K562 (cell line): ENCODE results near the gene RSAD1. TPM values are rescaled to one million over a fixed set of nuclear protein-coding genes. Genes with fewer than 3 reads are reported as not detected.

Experiments used
- ATAC-seq: fragments of 200-7000 bp; cut with Tn5 transposase; 3 replicates; pipeline ENCODE4 v1.9.1; 2020; ENCODE audit warnings: moderate library complexity
- BruUV-seq: library from RNA; stranded (reverse); fragments of 400-500 nt; replicated peaks from 2 replicates; lab custom pipeline; 2021; lab: Mats Ljungman, UMichigan
- CTCF ChIA-PET: fragments of 300-600 bp; formaldehyde crosslinking; extraction: SDS; loops from one replicate; lab custom pipeline; 2021; ENCODE audit warnings: low intra/inter-chr PET ratio; lab: Yijun Ruan, JAX
- POLR2A ChIA-PET: fragments of 300-600, 350-650 bp; sonication (Branson Sonifier 250); formaldehyde crosslinking; extraction: SDS; loops from one replicate; lab custom pipeline; 2021; ENCODE audit warnings: antibody characterized with exemption, inconsistent platforms; lab: Yijun Ruan, JAX
- DNase-seq, 4 experiments: peaks; one replicate each; pipeline versions ENCODE4 v3.0.0 to v3.0.0-alpha.2; 2011 to 2018; ENCODE audit warnings: low spot score in 3 of 4, mixed read lengths in 3 of 4; ENCODE audit errors: extremely low read depth in 1 of 4
- FAIRE-seq: peaks from 2 replicates; lab custom pipeline; 2011; peaks lifted over from hg19 to GRCh38; lab: Jason Lieb, UNC
- H2AFZ ChIP-seq: 2 replicates; pipeline ENCODE4 v1.6.0; 2011; ENCODE audit warnings: low read depth, low read length, control low read depth, inconsistent platforms
- H3K27ac ChIP-seq: fragments of 200-600 bp; 3 replicates; pipeline ENCODE4 v1.8.0; 2011; ENCODE audit warnings: low read depth, mild to moderate bottlenecking, control low read depth, inconsistent platforms, low read length, moderate library complexity, mixed read lengths; ENCODE audit errors: extremely low read depth
- H3K27me3 ChIP-seq, 2 experiments: fragments of 300-600 bp in 1 of 2; 2 replicates in 1 of 2; 3 replicates in 1 of 2; pipeline versions ENCODE4 v1.6.0 to v1.8.0; 2011; ENCODE audit warnings: inconsistent platforms in 2 of 2, low read length in 2 of 2, mild to moderate bottlenecking in 1 of 2, mixed read lengths in 1 of 2, moderate library complexity in 1 of 2; ENCODE audit not compliant: control insufficient read depth in 2 of 2, insufficient read depth in 2 of 2
- H3K36me3 ChIP-seq: fragments of 300-600 bp; 3 replicates; pipeline ENCODE4 v1.8.0; 2011; ENCODE audit warnings: mild to moderate bottlenecking, low read length, inconsistent platforms; ENCODE audit not compliant: control insufficient read depth, insufficient read depth
- H3K4me1 ChIP-seq, 2 experiments: fragments of 200-600 bp in 1 of 2; replicated peaks in 1 of 2; 2 replicates in 1 of 2; 3 replicates in 1 of 2; pipeline versions ENCODE4 v1.5.1 to v1.8.0; 2011; ENCODE audit warnings: inconsistent platforms in 2 of 2, low read length in 2 of 2, mild to moderate bottlenecking in 1 of 2, mixed read lengths in 1 of 2, moderate library complexity in 1 of 2; ENCODE audit not compliant: control insufficient read depth in 2 of 2, insufficient read depth in 2 of 2
- H3K4me2 ChIP-seq: 2 replicates; pipeline ENCODE4 v1.6.1; 2011; ENCODE audit warnings: low read length, control low read depth, inconsistent platforms, mixed read lengths; ENCODE audit not compliant: insufficient read depth
- H3K4me3 ChIP-seq: fragments of 200-600 bp; sonication (generic), shearing (Covaris generic); 2 replicates; pipeline ENCODE4 v1.5.1; 2016; ENCODE audit warnings: control low read depth, inconsistent platforms
- H3K79me2 ChIP-seq: fragments of 200-600 bp; 3 replicates; pipeline ENCODE4 v1.8.0; 2011; ENCODE audit warnings: low read length, inconsistent platforms; ENCODE audit not compliant: control insufficient read depth, insufficient read depth
- H3K9ac ChIP-seq, 2 experiments: 2 replicates each; pipeline versions ENCODE4 v1.6.0 to v1.6.1; 2011; ENCODE audit warnings: low read depth in 2 of 2, low read length in 2 of 2, control low read depth in 1 of 2, inconsistent platforms in 1 of 2, mild to moderate bottlenecking in 1 of 2, mixed read lengths in 1 of 2; ENCODE audit not compliant: insufficient read depth in 1 of 2
- H3K9me1 ChIP-seq: one replicate; pipeline ENCODE4 v1.6.0; 2011; ENCODE audit warnings: inconsistent platforms, mild to moderate bottlenecking, low read length, moderate library complexity; ENCODE audit not compliant: control insufficient read depth, insufficient read depth
- H3K9me3 ChIP-seq: replicated peaks from 2 replicates; pipeline ENCODE4 v1.5.1; 2011; ENCODE audit warnings: low read depth, low read length, inconsistent platforms; ENCODE audit not compliant: control insufficient read depth, insufficient read depth
- H4K20me1 ChIP-seq: replicated peaks from 2 replicates; pipeline ENCODE4 v1.6.1; 2011; ENCODE audit warnings: low read length, inconsistent platforms, mixed read lengths; ENCODE audit not compliant: control insufficient read depth, insufficient read depth
- BRF2 ChIP-seq: IDR thresholded peaks from 3 replicates; pipeline ENCODE4 v1.6.1; 2011; ENCODE audit warnings: borderline replicate concordance, mild to moderate bottlenecking; ENCODE audit not compliant: insufficient read length, insufficient read depth
- EGR1 ChIP-seq: fragments of 450-650 bp; conservative IDR thresholded peaks from 2 replicates; pipeline ENCODE4 v1.6.1; 2017; ENCODE audit warnings: mild to moderate bottlenecking
- HLTF ChIP-seq: fragments of 450-650 bp; IDR thresholded peaks from 2 replicates; pipeline ENCODE4 v1.6.1; 2016
- POLR3A ChIP-seq: IDR thresholded peaks from 2 replicates; pipeline ENCODE4 v1.6.1; 2011; ENCODE audit warnings: borderline replicate concordance, mild to moderate bottlenecking, moderate library complexity; ENCODE audit not compliant: insufficient read length, insufficient read depth; ENCODE audit errors: extremely low read depth
- PRPF4 ChIP-seq: fragments of 200-400 bp; formaldehyde crosslinking; IDR thresholded peaks from one replicate; pipeline ENCODE4 v1.6.1; 2017; ENCODE audit warnings: low read length, low read depth, mild to moderate bottlenecking; ENCODE audit not compliant: insufficient read depth, poor library complexity, severe bottlenecking
- WGBS: fragments of 100-300 bp; shearing (Covaris generic); methylation state at CpG from one replicate; pipeline ENCODE4 v1.1.6; 2016; ENCODE audit warnings: low coverage, mixed read lengths; ENCODE audit not compliant: insufficient coverage; ENCODE audit errors: missing lambda C conversion rate; 5-methylcytosine and 5-hydroxymethylcytosine counted together
- in situ Hi-C: fragments of 300-500 bp; cut with MboI; formaldehyde crosslinking; loops from 4 replicates; pipeline ENCODE4 v1.15.0; 2018; ENCODE audit warnings: inconsistent platforms, mixed read lengths
- intact Hi-C: fragments of 100-400 bp; cut with micrococcal nuclease; formaldehyde crosslinking; loops from 2 replicates; pipeline ENCODE4 v1.14.2; 2022
- polyA plus RNA-seq, 8 experiments: library from polyadenylated mRNA; depleted of rRNA in 4 of 8; stranded (reverse) in 5 of 8; unstranded in 3 of 8; fragments of >200 nt; fragmentation: Nextera tagmentation in 2 of 8; fragmentation: Illumina TruSeq in 1 of 8; extraction: Ambion mirVana in 2 of 8; extraction: Trizol in 1 of 8; gene quantifications; 2 replicates each; pipeline versions ENCODE4 v1.2.1 to v1.2.3, GENCODE V29; 2011 to 2014; ENCODE audit warnings: inconsistent platforms in 1 of 8, missing spikeins in 1 of 8
- total RNA-seq, 7 experiments: library from RNA; depleted of rRNA in 6 of 7; stranded (reverse); fragments of >200 nt in 6 of 7; fragmentation: Illumina TruSeq in 2 of 7; extraction: Trizol in 2 of 7; gene quantifications; 2 replicates each; pipeline versions ENCODE4 v1.2.1 to v1.2.3, GENCODE V29; 2011 to 2021; ENCODE audit warnings: low replicate concordance in 1 of 7
- TF ChIP-seq, protein P1 (sequence below): sonication (generic); formaldehyde crosslinking; IDR thresholded peaks from 2 replicates; pipeline ENCODE4 v1.8.0; 2022; ENCODE audit warnings: mild to moderate bottlenecking, missing genetic modification reagents
- TF ChIP-seq, protein P2 (sequence below): fragments of 250-450 bp; sonication (Bioruptor Pico); IDR thresholded peaks from 2 replicates; pipeline ENCODE4 v1.8.0; 2022; ENCODE audit warnings: moderate library complexity, mild to moderate bottlenecking, inconsistent platforms

The RSAD1 gene
- total and polyA plus RNA-seq, 9 of the 15 experiments (the other 6 are each of a cell fraction or from before 2014, with no cell fraction given) = 4.5 to 42.5 (median 26.8) TPM

GRCh38 chr17:50514936-50515702, 36.5 kb downstream of the RSAD1 start:
- Histone ChIP-seq H3K27me3 (peaks cover 14 to 29% of the 10 kb centered on the region in 2 experiments; a peak in 3 of 5 replicates), H3K9me3 (no peaks in the 10 kb centered on the region), H3K79me2 (no peaks in the 10 kb centered on the region), H3K36me3 (no peaks in the 10 kb centered on the region), H3K4me1 (no peaks in the 10 kb centered on the region), H3K27ac (no peak overlapping the region), H3K9ac (no peak overlapping the region), H3K4me2 (no peak overlapping the region), H4K20me1 (no peaks in the 10 kb centered on the region), H3K4me3 (no peak overlapping the region), H3K9me1 (no peaks in the 10 kb centered on the region), H2AFZ (no peak overlapping the region)
- ChIA-PET CTCF (no interaction called here), POLR2A (no interaction called here)
- ATAC-seq (no peak), FAIRE-seq (no peak), DNase-seq (no peak)
- no TSS peak for BruUV-seq
- intact Hi-C loops (no loop called here), in situ Hi-C loops (no loop called here)
- TF ChIP-seq, protein P1, sequence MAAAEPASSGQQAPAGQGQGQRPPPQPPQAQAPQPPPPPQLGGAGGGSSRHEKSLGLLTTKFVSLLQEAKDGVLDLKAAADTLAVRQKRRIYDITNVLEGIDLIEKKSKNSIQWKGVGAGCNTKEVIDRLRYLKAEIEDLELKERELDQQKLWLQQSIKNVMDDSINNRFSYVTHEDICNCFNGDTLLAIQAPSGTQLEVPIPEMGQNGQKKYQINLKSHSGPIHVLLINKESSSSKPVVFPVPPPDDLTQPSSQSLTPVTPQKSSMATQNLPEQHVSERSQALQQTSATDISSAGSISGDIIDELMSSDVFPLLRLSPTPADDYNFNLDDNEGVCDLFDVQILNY (CRISPR knock-in tag) = no peak
- no peak for TF ChIP-seq HLTF
- TF ChIP-seq, protein P2, sequence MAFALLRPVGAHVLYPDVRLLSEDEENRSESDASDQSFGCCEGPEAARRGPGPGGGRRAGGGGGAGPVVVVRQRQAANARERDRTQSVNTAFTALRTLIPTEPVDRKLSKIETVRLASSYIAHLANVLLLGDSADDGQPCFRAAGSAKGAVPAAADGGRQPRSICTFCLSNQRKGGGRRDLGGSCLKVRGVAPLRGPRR (CRISPR knock-in tag) = no peak
- peak; percentile 47; the same call in 1 of the 2 replicates for TF ChIP-seq EGR1
- TF ChIP-seq BRF2 = no peak
- no peak for TF ChIP-seq POLR3A
- TF ChIP-seq PRPF4 = no peak
- 17% methylated on average over 6 of the region's 6 CpGs for WGBS
